Ishikawa (cell line): ENCODE data around the gene SCN10A.

Experiments used
- CEBPB ChIP-seq: IDR thresholded peaks from 2 replicates; pipeline ENCODE4 v1.6.1; 2012
- CREB1 ChIP-seq: IDR thresholded peaks from 2 replicates; pipeline ENCODE4 v1.6.1; 2012; ENCODE audit warnings: low read depth
- EGR1 ChIP-seq: IDR thresholded peaks from 2 replicates; pipeline ENCODE4 v1.6.1; 2012
- EP300 ChIP-seq: IDR thresholded peaks from 2 replicates; pipeline ENCODE4 v1.6.1; 2012; ENCODE audit warnings: borderline replicate concordance
- FOXM1 ChIP-seq: IDR thresholded peaks from 2 replicates; pipeline ENCODE4 v1.6.1; 2012; ENCODE audit warnings: low read depth, borderline replicate concordance
- MAX ChIP-seq: IDR thresholded peaks from 2 replicates; pipeline ENCODE4 v1.6.1; 2012
- NFIC ChIP-seq: IDR thresholded peaks from 2 replicates; pipeline ENCODE4 v1.6.1; 2012
- RAD21 ChIP-seq: IDR thresholded peaks from 2 replicates; pipeline ENCODE4 v1.6.1; 2012; ENCODE audit warnings: low read depth
- REST ChIP-seq: IDR thresholded peaks from 2 replicates; pipeline ENCODE4 v1.6.1; 2012; ENCODE audit warnings: low read depth, mild to moderate bottlenecking
- TAF1 ChIP-seq: IDR thresholded peaks from 2 replicates; pipeline ENCODE4 v1.6.1; 2012; ENCODE audit warnings: low read depth, mild to moderate bottlenecking
- TCF12 ChIP-seq: IDR thresholded peaks from 2 replicates; pipeline ENCODE4 v1.6.1; 2012; ENCODE audit warnings: low read depth
- TEAD4 ChIP-seq: IDR thresholded peaks from 2 replicates; pipeline ENCODE4 v1.6.1; 2012
- USF1 ChIP-seq: IDR thresholded peaks from 2 replicates; pipeline ENCODE4 v1.6.1; 2012
- YY1 ChIP-seq: IDR thresholded peaks from 2 replicates; pipeline ENCODE4 v1.6.1; 2012; ENCODE audit warnings: low read depth

- TF ChIP-seq TEAD4 (no peak), REST (no peak), RAD21 (no peak), NFIC (no peak), MAX (no peak), EP300 (no peak), FOXM1 (no peak), CREB1 (no peak), TAF1 (no peak), EGR1 (no peak), YY1 (no peak), CEBPB (no peak), TCF12 (no peak), USF1 (no peak)
These were observed 84.5 kb downstream of the SCN10A start for GRCh38 chr3:38731522-38731921.
